Keratinocyte (primary cell): ENCODE measurements around the gene ST8SIA6. TPM values are rescaled to one million over a fixed set of nuclear protein-coding genes. Genes with fewer than 3 reads are reported as not detected.
A peak's percentile ranks its signal among the peaks of the same experiment; 100 is the strongest.

Source experiments
- DNase-seq: peaks from one replicate; pipeline ENCODE4 v3.0.0-alpha.2; 2011; ENCODE audit warnings: low read depth, missing footprints, low spot score
- FAIRE-seq: peaks from 2 replicates; lab custom pipeline; 2011; peaks lifted over from hg19 to GRCh38; lab: Jason Lieb, UNC
- H2AFZ ChIP-seq: 2 replicates; pipeline ENCODE4 v1.6.0; 2012; ENCODE audit warnings: low read length, control low read depth, inconsistent platforms; ENCODE audit not compliant: control insufficient read depth
- H3K27ac ChIP-seq: 2 replicates; pipeline ENCODE4 v1.5.1; 2011; ENCODE audit warnings: low read length; ENCODE audit not compliant: control insufficient read depth, insufficient read depth
- H3K27me3 ChIP-seq: 3 replicates; pipeline ENCODE4 v1.6.0; 2011; ENCODE audit warnings: low read length; ENCODE audit not compliant: control insufficient read depth, insufficient read depth; ENCODE audit errors: extremely low read depth
- H3K36me3 ChIP-seq, 2 experiments: 2 replicates in 1 of 2; 3 replicates in 1 of 2; pipeline ENCODE4 v1.5.1; 2011; ENCODE audit warnings: low read length in 2 of 2, mild to moderate bottlenecking in 1 of 2; ENCODE audit not compliant: control insufficient read depth in 2 of 2, insufficient read depth in 2 of 2; ENCODE audit errors: extremely low read depth in 1 of 2
- H3K4me1 ChIP-seq: 3 replicates; pipeline ENCODE4 v1.5.1; 2011; ENCODE audit warnings: low read length; ENCODE audit not compliant: control insufficient read depth, insufficient read depth; ENCODE audit errors: extremely low read depth
- H3K4me2 ChIP-seq: 3 replicates; pipeline ENCODE4 v1.6.0; 2011; ENCODE audit warnings: low read depth, low read length; ENCODE audit not compliant: control insufficient read depth, insufficient read depth; ENCODE audit errors: extremely low read depth
- H3K4me3 ChIP-seq, 3 experiments: fragments of 200-600 bp in 1 of 3; sonication (generic) in 1 of 3; 2 replicates in 2 of 3; 3 replicates in 1 of 3; pipeline ENCODE4 v1.5.1; 2011 to 2016; ENCODE audit warnings: low read length in 3 of 3, mild to moderate bottlenecking in 3 of 3, control low read depth in 2 of 3, inconsistent platforms in 1 of 3, low read depth in 1 of 3, mixed read lengths in 1 of 3, mixed run types in 1 of 3, moderate library complexity in 1 of 3; ENCODE audit not compliant: control insufficient read depth in 2 of 3, insufficient read depth in 2 of 3; ENCODE audit errors: extremely low read depth in 1 of 3
- H3K79me2 ChIP-seq: 2 replicates; pipeline ENCODE4 v1.6.0; 2012; ENCODE audit warnings: low read length; ENCODE audit not compliant: control insufficient read depth, insufficient read depth
- H3K9ac ChIP-seq: 3 replicates; pipeline ENCODE4 v1.6.0; 2011; ENCODE audit warnings: low read length; ENCODE audit not compliant: control insufficient read depth, insufficient read depth; ENCODE audit errors: extremely low read depth
- H3K9me1 ChIP-seq: 3 replicates; pipeline ENCODE4 v1.6.0; 2011; ENCODE audit warnings: low read length; ENCODE audit not compliant: control insufficient read depth, insufficient read depth; ENCODE audit errors: extremely low read depth
- H3K9me3 ChIP-seq: 2 replicates; pipeline ENCODE4 v1.5.1; 2012; ENCODE audit warnings: low read depth, low read length; ENCODE audit not compliant: control insufficient read depth
- H4K20me1 ChIP-seq: 3 replicates; pipeline ENCODE4 v1.6.0; 2011; ENCODE audit warnings: low read length; ENCODE audit not compliant: control insufficient read depth, insufficient read depth; ENCODE audit errors: extremely low read depth
- CTCF ChIP-seq, 3 experiments: IDR thresholded peaks in 1 of 3; conservative IDR thresholded peaks in 1 of 3; optimal IDR thresholded peaks in 1 of 3; 2 replicates in 2 of 3; 3 replicates in 1 of 3; pipeline versions ENCODE3 to v1.5.1; 2011; ENCODE audit warnings: low read length in 3 of 3, mild to moderate bottlenecking in 3 of 3, moderate library complexity in 2 of 3, control low read depth in 1 of 3, inconsistent platforms in 1 of 3; ENCODE audit not compliant: insufficient read depth in 2 of 3; ENCODE audit errors: extremely low read depth in 1 of 3
- EZH2 ChIP-seq: IDR thresholded peaks from one replicate; pipeline ENCODE4 v1.6.1; 2012; ENCODE audit warnings: inconsistent platforms, mild to moderate bottlenecking, low read length, moderate library complexity
- dilution Hi-C: fragments of 300-500 bp; cut with MboI; formaldehyde crosslinking; loops from one replicate; pipeline ENCODE4 v1.7.0; 2020; ENCODE audit warnings: low sequenced_read_pairs; ENCODE audit not compliant: extremely low pct_ligation_motif_present
- polyA plus RNA-seq, 5 experiments: library from polyadenylated mRNA; depleted of rRNA in 3 of 5; stranded (reverse) in 3 of 5; stranded (forward) in 1 of 5; unstranded in 1 of 5; fragments of >200 nt; gene quantifications; 1 replicate in 1 of 5; 2 replicates in 3 of 5; 3 replicates in 1 of 5; pipeline versions ENCODE4 v1.2.1 to v1.2.3, GENCODE V29; 2011 to 2012; ENCODE audit warnings: missing spikeins in 2 of 5, low read depth in 1 of 5, low replicate concordance in 1 of 5

ST8SIA6 gene
- polyA plus RNA-seq, 1 donor (not counting 4 experiments of a cell fraction or from before 2014, with no cell fraction given): not detected

DNA sequence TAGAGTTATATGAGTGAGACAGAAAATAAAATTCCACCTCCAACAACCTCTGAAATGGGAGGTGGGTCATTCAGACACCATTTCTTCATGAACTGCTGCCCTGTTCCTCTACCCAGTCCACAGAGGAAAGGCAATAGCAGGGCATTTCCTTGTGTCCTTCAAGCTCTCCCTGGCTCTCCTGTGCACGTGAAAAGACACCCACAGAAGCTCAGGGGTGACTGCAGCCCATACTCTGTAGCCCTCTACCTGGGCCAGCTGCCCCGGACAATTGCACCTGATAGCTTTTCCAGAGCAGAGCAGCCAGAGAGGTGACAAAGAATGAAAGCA, 10.0 kb downstream of the ST8SIA6 start:
- DNase-seq: no peak
- Histone ChIP-seq H3K4me1 (peaks cover 20% of the 10 kb centered on the region), H3K79me2 (no peaks in the 10 kb centered on the region), H3K9me3 (peaks cover 2% of the 10 kb centered on the region), H3K9me1 (no peaks in the 10 kb centered on the region), H3K4me3 (no peak overlapping the region), H3K4me2 (peak overlapping the region; percentile 44), H4K20me1 (no peaks in the 10 kb centered on the region), H2AFZ (no peak overlapping the region), H3K9ac (no peak overlapping the region), H3K36me3 (no peaks in the 10 kb centered on the region), H3K27me3 (no peaks in the 10 kb centered on the region), H3K27ac (no peak overlapping the region)
- dilution Hi-C loops: no loop called here
- FAIRE-seq: no peak
- TF ChIP-seq EZH2 (no peak), CTCF (optimal IDR thresholded peaks at IDR 0.05 in 1 of 3, IDR thresholded peaks at IDR 0.05 in 1 of 3, conservative IDR thresholded peaks at IDR 0.05 in 1 of 3; ENCODE audit: extremely low read depth in 1 of 3, insufficient read depth in 2 of 3, low read length in 3 of 3) (no peak)

DNA sequence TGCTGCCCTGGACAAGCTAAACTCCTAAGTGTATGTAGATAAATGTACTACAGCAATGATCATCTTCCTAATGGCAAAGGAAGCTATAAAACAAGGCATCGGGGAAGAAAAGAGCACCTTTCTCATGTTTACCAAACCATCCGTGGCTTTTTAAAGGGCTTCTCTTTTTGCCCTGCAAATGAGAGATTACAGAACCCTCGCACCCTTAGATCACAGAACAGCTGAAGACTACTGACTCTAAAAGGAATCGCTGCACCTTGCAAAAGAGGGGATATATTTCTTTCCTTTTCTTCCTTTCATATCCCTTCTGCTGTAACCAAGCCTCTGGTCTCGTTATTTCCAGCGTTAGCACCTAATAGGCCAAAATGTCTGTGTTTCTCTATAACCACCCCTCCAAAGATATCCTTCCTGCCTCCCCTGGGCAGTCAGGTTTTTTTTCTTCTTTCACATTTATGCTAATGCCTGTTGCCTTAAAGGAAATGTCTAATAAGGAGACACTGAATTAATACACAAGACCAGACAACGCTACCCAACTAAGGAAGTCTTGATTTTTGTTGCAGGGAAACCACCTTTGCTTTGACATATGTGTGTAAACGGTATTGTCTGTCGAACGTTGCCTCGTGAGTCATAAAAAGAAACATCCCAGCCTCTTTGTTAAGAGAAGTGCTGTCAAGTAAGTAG, 10.5 kb downstream of the ST8SIA6 start:
- peaks cover 20% of the 10 kb centered on the region for H3K4me1 ChIP-seq
- no peaks in the 10 kb centered on the region for H3K27me3 ChIP-seq
- no peaks in the 10 kb centered on the region for H4K20me1 ChIP-seq
- no peak for TF ChIP-seq CTCF (optimal IDR thresholded peaks at IDR 0.05 in 1 of 3, IDR thresholded peaks at IDR 0.05 in 1 of 3, conservative IDR thresholded peaks at IDR 0.05 in 1 of 3; ENCODE audit: extremely low read depth in 1 of 3, insufficient read depth in 2 of 3, low read length in 3 of 3)
- no peak for TF ChIP-seq EZH2
- peaks cover 2% of the 10 kb centered on the region for H3K9me3 ChIP-seq
- H3K27ac ChIP-seq: no peak overlapping the region
- no peak overlapping the region for H3K9ac ChIP-seq
- dilution Hi-C loops: no loop called here
- no peaks in the 10 kb centered on the region for H3K36me3 ChIP-seq
- H3K4me3 ChIP-seq: no peak overlapping the region
- no peaks in the 10 kb centered on the region for H3K9me1 ChIP-seq
- H2AFZ ChIP-seq: no peak overlapping the region
- DNase-seq: no peak
- no peaks in the 10 kb centered on the region for H3K79me2 ChIP-seq
- H3K4me2 ChIP-seq: peak overlapping the region; percentile 44
- FAIRE-seq: no peak
